Liver (tissue), 3 donors: ENCODE data around the gene KDM3B.

Source experiments
- ATF3 ChIP-seq: IDR thresholded peaks from 2 replicates; pipeline ENCODE4 v1.6.1; 2016; ENCODE audit warnings: antibody characterized with exemption
- CTCF ChIP-seq: fragments of 150-350 bp; IDR thresholded peaks from 2 replicates; pipeline ENCODE4 v1.5.1; 2017; ENCODE audit warnings: improper control_type of control experiment, low read depth, low read length; ENCODE audit not compliant: missing input control
- REST ChIP-seq: IDR thresholded peaks from 2 replicates; pipeline ENCODE4 v1.6.1; 2016; ENCODE audit warnings: antibody characterized with exemption, mild to moderate bottlenecking
- SP1 ChIP-seq: IDR thresholded peaks from 2 replicates; pipeline ENCODE4 v1.6.1; 2018; ENCODE audit warnings: antibody characterized with exemption, mild to moderate bottlenecking
- donor health status: healthy.
- donor health status: healthy.

GRCh38 chr5:138351517-138351916, 968 bp upstream of the KDM3B start:
- TF ChIP-seq CTCF = no peak
- no peak for TF ChIP-seq REST
- no peak for TF ChIP-seq ATF3
- no peak for TF ChIP-seq SP1
